GM18505 (cell line): ENCODE data around the gene UROC1.

Source experiments
- ATAC-seq: cut with Tn5 transposase; IDR thresholded peaks from one replicate; pipeline ENCODE4 v1.9.1; 2021; ENCODE audit not compliant: unreplicated experiment
- POLR2A ChIP-seq: IDR thresholded peaks from 4 replicates; pipeline ENCODE4 v1.6.1; 2011; ENCODE audit warnings: borderline replicate concordance; ENCODE audit not compliant: insufficient read depth, insufficient read length; ENCODE audit errors: extremely low read depth

Gene UROC1

DNA sequence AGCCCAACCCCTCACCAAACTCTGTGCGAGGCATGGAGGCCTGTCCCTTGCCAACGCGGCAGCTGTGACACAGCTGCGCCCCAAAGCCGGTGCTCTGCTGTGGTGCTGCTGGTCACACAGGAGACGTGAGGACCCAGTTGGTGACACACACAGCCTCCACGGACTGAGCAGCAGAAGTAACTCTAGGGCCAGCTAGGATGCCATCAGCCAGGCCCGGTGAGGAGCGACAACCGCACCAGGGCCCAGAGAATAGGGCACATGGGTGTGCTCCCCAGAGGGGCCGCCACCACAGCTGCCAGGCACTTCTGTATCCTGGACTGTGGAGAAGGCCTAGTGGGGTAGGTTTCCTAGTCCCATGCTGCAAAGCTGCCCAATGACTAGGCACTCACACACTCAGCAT, 52.6 kb downstream of the UROC1 start:
- no peak for TF ChIP-seq POLR2A
- ATAC-seq, result no peak

DNA sequence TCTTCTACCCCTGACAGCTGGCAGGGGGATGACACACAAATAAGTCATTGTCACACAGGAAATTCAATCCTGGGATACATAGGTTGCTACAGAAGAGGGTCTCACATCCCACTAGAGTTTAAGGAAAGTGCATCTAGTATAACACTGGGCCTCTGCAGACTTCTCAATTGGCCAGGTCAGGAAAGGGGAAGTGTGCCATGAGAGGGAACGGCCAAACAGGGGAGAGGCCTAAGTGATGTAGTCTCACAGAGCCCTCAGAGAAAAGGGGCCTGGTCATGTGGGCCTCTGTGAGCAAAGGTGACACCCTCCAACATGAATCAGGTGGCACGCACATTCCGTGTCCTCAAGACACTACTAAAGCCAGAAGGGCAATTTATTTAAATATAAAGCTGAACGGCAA, 53.1 kb downstream of the UROC1 start:
- no peak for ATAC-seq
- TF ChIP-seq POLR2A, result no peak

DNA sequence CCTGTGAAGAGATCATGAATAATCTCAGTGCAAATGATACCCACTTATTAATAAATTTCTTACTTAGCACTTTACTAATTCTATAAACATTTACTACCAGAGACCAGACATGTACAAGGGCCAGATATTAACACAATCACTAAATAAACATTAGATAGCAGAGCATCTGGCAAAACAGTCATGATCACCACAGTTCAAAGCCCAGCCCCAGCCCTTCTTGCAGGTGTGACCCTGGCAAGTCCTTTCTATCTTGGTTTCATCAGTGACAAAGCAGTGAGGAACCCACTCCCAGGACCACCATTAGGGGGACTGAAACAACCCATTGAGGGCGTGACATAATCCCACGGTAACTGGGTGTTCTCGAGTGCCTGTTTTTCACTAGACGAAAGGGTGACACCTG, 53.5 kb downstream of the UROC1 start:
- TF ChIP-seq POLR2A, result no peak
- ATAC-seq, result no peak

DNA sequence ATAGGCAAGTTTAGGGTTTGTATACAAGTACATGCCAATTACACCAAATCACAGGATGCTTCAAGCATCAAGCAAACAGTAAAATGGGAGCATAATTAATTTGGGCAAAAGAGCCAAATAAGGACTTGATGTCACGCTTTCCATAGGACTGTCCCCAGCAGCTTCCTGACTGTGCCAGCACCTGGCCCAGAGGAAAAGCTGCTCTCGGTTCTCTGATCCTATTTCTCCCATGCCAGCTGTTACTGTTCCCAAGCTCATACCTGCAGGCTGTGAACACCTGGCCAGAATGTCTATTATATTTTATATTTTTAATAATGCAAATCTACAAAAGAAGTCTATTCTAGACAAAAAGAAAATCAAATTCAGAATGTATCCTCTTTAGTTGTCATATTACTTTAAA, 54.1 kb downstream of the UROC1 start:
- ATAC-seq, result no peak
- TF ChIP-seq POLR2A, result no peak

DNA sequence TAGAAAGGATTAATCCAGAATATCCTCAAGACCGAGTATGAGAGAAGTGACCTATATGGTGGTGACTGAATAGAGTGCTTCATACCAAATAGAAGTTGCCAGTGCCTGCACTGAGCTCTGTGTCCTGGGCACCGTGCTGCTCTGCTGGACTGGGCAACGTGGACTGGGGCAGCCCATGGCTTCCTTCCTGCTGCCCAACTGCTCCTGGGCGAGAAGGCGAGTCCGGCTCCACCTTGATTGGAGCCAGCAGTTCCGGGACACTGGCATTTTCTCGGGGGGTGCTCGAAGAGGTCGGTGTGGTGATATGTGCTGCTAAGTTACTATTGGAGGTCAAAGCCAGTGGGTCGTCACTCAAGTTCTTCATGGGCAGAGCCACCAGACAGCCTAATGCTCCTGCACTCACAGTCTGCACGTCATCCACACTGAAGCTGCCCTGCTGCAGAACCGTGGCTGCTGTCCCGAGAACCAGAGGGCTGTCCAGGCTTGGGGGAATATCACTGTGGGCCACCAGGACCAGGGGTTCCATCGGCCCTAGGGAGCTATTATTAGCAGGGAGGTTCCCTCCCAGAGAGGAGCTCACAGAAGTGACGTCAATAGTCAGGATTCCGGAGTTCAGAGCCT, 56.0 kb downstream of the UROC1 start:
- no peak for ATAC-seq
- no peak for TF ChIP-seq POLR2A

DNA sequence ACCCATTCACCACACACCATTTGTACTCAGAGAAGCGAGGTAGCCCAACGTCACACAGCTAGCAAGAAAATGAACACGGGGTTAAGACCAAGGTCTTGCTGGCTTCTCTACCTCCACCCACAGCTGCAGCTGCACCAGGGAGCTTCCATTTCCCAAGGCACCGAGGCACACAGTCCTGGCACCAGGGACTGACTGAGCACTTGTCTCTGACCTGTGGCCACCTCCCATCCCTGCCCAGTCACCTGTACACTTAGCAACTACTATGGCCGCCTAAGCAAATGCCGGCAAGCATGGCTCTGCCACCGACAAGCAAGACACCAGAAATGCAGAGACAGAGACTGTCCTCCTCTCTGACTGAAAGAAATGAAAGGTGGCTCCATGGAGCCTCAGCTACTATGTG, 57.2 kb downstream of the UROC1 start:
- no peak for ATAC-seq
- TF ChIP-seq POLR2A, result no peak

DNA sequence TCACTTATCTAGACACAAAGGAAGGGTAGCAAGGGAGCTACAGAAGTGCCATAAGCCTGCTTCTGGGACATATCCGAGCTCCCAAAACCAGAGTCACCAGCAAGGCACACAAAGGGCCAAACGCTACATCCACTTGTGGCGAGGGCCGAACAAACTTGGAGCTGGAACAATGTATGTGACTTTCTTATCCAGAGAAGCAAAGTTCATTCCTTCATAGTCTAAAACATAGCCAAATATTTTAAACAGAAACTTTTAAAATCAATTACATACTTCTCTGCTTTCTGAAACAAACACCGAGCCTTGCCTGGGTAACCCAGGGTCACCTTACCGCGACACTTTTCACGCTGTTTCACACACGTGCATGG, 57.8 kb downstream of the UROC1 start:
- TF ChIP-seq POLR2A, result no peak
- no peak for ATAC-seq

DNA sequence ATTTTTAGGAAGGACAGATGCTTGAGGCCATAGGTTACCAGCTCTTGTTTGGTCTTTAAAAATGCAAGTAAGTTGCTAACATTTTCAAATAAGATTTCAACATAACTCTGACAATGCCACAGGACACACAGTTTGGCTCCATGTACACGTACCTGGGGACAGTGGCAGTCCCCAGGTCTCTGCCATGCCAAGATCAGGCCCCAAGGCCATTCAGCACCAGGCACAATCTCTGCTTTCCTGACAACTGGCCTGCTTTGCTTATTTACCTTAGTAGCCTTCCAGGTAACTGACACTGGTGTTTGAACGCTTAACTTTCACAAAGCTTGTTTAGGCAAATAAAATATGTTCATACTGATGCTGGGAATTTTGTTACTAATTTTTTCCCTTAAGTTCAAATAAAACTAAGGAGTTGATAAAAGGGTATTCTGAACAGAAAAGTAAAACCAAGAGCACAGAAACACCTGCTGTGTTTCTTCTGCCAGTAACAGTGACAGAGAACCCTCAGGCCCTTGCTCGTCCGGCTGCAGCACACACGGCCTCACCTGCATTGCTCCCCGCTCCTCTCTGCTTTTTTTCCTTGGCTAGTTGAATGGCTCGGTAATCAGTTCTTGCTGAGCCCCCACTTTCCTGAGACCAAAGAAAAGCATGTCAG, 58.3 kb downstream of the UROC1 start:
- no peak for TF ChIP-seq POLR2A
- ATAC-seq, result no peak

DNA sequence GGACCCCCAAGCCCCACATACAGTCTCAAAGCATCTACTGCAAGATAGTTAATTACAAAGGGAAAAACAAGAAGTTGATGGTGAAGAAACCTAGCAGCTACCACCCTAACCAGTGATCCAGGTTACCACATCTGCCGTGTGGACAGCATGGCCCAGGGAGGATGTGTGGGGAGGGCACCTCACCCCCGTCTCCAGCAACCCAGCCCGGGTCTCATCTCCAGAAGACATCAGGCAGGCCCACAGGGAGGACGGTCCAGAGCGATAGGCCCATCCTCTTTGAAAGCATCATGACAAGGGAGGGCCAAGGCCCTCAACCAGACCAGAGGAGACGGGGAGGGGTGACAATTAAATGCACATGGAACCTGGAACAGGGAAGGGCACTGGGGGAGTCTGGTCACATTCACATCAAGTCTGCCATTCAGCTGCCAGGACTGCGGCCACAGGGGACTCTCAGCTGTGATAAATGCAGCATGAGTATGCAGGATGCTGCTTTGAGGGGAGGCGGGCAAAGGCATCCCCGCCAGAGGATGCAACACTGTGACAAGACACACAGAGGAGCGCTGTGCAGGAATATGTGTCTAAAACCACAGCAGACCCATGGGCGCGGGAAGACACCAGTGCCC, 60.7 kb downstream of the UROC1 start:
- TF ChIP-seq POLR2A, result no peak
- no peak for ATAC-seq

DNA sequence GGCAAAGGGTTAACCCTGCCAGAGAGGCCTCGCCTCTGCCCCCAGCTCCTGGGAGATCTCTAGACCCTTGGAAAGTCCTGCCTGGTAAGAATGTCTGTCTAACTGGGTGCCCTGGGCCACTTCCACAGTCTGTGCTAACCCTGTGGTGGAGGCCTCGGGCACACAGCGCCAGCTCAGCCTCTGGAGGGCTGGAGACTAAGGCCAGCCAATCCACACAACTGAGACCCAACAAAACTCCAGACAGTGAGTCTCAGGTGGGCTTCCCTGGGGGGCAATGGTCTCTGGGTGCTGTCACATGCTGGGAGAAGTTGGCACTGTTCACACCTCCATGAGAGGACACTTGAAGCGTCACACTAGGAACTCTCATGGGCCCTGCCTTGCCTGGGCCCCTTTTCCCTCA, 61.4 kb downstream of the UROC1 start:
- TF ChIP-seq POLR2A, result no peak
- ATAC-seq, result no peak

DNA sequence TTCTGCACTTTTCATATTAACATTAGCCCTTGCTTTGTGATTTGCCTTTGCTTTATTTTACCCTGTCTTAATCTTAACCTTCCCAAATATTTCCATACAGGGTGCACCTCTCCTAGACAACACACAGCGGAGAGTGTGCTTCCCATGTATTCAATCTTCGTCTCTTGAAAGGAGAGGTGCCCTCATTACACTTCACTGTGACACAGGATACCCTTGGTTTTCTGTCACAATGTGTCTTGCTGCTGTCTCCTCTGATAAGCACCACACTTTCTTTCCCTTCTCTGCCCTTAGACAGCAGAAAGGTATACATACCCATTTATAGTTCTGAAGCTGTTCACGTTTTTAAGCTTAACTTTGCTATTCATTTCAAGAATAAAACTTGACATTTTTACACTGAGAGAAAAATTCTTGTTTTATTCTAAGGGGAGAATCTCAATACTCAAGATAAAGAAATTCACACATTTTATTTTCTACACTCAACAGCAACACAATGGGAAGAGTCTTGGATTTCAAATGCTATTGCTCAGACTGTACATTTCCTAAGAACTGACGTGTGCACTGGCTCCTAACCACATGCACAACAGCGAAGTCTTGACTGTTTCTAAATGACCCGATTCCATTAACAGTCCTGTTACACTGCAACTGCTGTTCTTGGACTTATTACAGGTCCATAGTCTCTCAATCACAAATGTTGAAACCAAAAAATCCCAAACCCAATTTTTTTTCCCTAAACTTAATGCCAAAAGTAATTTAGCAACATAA, 63.0 kb downstream of the UROC1 start:
- TF ChIP-seq POLR2A, result no peak
- no peak for ATAC-seq

DNA sequence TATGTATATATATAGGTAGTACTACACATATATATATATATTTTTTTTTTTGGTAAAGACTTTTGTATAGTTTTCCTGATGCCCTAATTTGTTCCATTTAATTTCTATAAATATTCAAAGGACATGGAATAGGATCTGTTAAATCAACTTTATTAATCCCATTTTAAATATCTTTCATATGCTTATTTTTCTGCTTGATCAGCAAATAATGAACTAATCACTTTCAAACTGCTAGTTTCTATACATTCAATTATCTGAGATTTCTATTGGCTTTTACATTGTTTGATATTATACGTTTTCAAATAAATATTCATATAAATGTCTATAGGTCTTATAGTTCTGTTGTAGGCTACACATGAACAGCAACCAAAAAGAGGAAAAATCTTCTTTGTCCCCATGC, 63.5 kb downstream of the UROC1 start:
- ATAC-seq, result no peak
- no peak for TF ChIP-seq POLR2A

DNA sequence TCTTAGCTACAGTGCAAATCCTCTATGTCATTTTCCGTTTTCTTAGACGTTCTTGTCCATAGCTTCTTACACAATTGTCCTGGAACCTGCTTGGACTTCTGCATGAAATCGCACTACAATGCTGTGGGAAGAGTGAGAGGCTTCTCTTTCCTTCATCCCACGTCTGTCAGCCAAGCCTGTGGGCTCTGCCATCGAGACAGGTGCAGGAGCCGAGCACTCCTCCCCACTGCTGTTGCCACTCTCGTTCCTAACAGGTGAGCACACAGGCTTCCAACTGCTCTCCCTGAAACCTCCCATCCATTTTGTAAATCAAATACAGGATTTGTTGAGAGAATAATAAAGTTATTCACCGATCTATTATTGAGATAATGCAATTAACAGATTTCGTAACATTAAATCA, 65.4 kb downstream of the UROC1 start:
- TF ChIP-seq POLR2A, result no peak
- no peak for ATAC-seq

DNA sequence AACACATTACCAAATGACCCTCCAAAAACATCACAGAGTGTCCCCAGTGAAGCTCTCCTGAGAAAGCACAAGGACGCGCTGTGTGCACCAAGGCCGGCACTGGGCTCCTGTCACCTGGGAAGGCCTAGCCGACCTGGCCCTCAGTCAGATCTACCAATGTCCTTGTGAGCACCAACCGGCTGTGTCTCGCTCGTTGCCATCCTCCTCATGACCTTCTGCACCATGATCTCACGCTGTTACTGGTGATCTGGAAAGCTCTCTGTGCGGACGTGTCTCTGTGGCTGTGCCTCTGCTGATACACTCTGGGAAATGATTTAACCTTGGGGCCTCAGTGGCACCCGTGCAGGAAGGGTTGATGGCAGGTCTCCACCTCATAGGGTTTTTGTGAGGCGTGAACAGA, 66.1 kb downstream of the UROC1 start:
- TF ChIP-seq POLR2A, result no peak
- ATAC-seq, result no peak
